ENCODE data around the gene EVI2A.

EVI2A gene

GRCh38 chr17:31283841-31284240 lies 37.6 kb downstream of the EVI2A start:
- ChIA-PET POLR2A (interaction anchor here (0.7 kb wide), 1 partner anchor 73 kb away, joined by 3 read pairs; no protein-coding TSS in a partner anchor), CTCF (interaction anchor here (1.0 to 1.6 kb wide), 3 partner anchors 10 to 91 kb away, joined by 3 to 4 read pairs (median 3); no protein-coding TSS in a partner anchor)
- peaks cover 0 to 4% (median 1%) of the 10 kb centered on the region in 4 experiments for H3K36me3 ChIP-seq (ENCODE audit: control insufficient read depth in 4 of 4, insufficient read depth in 4 of 4, low read length in 3 of 4)
- no peak overlapping the region for H3K4me3 ChIP-seq (ENCODE audit: control insufficient read depth in 1 of 7, extremely low read depth in 1 of 7, insufficient read depth in 4 of 7, low read depth in 2 of 7, low read length in 6 of 7)
- H3K27ac ChIP-seq (ENCODE audit: insufficient read depth in 1 of 2, low read depth in 1 of 2, low read length in 2 of 2, poor library complexity in 1 of 2, severe bottlenecking in 2 of 2) = no peak overlapping the region
- no peaks in the 10 kb centered on the region for H3K27me3 ChIP-seq (replicated peaks in 2 of 5; ENCODE audit: control insufficient read depth in 4 of 5, insufficient read depth in 5 of 5, low read length in 4 of 5)
- no peaks in the 10 kb centered on the region for H3K4me1 ChIP-seq (ENCODE audit: control extremely low read depth in 1 of 4, control insufficient read depth in 4 of 4, insufficient read depth in 4 of 4, low read length in 3 of 4)
- no peaks in the 10 kb centered on the region for H3K9me3 ChIP-seq (ENCODE audit: control extremely low read depth in 1 of 5, control insufficient read depth in 4 of 5, insufficient read depth in 2 of 5, low read depth in 1 of 5, low read length in 4 of 5)
- DNase-seq = no peak

GRCh38 chr17:31281061-31281460 lies 40.4 kb downstream of the EVI2A start:
- Histone ChIP-seq H3K36me3 (ENCODE audit: control insufficient read depth in 4 of 4, insufficient read depth in 4 of 4, low read length in 3 of 4) (peaks cover 0 to 17% (median 5%) of the 10 kb centered on the region in 4 experiments), H3K27me3 (replicated peaks in 2 of 5; ENCODE audit: control insufficient read depth in 4 of 5, insufficient read depth in 5 of 5, low read length in 4 of 5) (no peaks in the 10 kb centered on the region), H3K9me3 (ENCODE audit: control extremely low read depth in 1 of 5, control insufficient read depth in 4 of 5, insufficient read depth in 2 of 5, low read depth in 1 of 5, low read length in 4 of 5) (no peaks in the 10 kb centered on the region), H3K4me3 (ENCODE audit: control insufficient read depth in 1 of 7, extremely low read depth in 1 of 7, insufficient read depth in 4 of 7, low read depth in 2 of 7, low read length in 6 of 7) (no peak overlapping the region), H3K27ac (ENCODE audit: insufficient read depth in 1 of 2, low read depth in 1 of 2, low read length in 2 of 2, poor library complexity in 1 of 2, severe bottlenecking in 2 of 2) (no peak overlapping the region), H3K4me1 (ENCODE audit: control extremely low read depth in 1 of 4, control insufficient read depth in 4 of 4, insufficient read depth in 4 of 4, low read length in 3 of 4) (no peaks in the 10 kb centered on the region)
- CTCF ChIA-PET = interaction anchor here (2.1 kb wide), 1 partner anchor 12 kb away, joined by 9 read pairs; no protein-coding TSS in a partner anchor
- no CpG with 5 or more reads among the region's 2 CpGs for WGBS (ENCODE audit: insufficient coverage)
- POLR2A ChIA-PET = interaction anchor here (0.6 kb wide), 1 partner anchor 440 kb away, joined by 3 read pairs; no protein-coding TSS in a partner anchor
- DNase-seq = no peak

- WGBS (ENCODE audit: insufficient coverage) = no CpG with 5 or more reads among the region's 2 CpGs
- no peaks in the 10 kb centered on the region for H3K27me3 ChIP-seq (replicated peaks in 2 of 5; ENCODE audit: control insufficient read depth in 4 of 5, insufficient read depth in 5 of 5, low read length in 4 of 5)
- POLR2A ChIA-PET = no interaction called here
- CTCF ChIA-PET = interaction anchor here (0.7 to 2.3 kb wide), 4 partner anchors 10 to 30 kb away, joined by 3 to 9 read pairs (median 4); no protein-coding TSS in a partner anchor
- no peak overlapping the region for H3K4me3 ChIP-seq (ENCODE audit: control insufficient read depth in 1 of 7, extremely low read depth in 1 of 7, insufficient read depth in 4 of 7, low read depth in 2 of 7, low read length in 6 of 7)
- H3K27ac ChIP-seq (ENCODE audit: insufficient read depth in 1 of 2, low read depth in 1 of 2, low read length in 2 of 2, poor library complexity in 1 of 2, severe bottlenecking in 2 of 2) = no peak overlapping the region
- H3K9me3 ChIP-seq (ENCODE audit: control extremely low read depth in 1 of 5, control insufficient read depth in 4 of 5, insufficient read depth in 2 of 5, low read depth in 1 of 5, low read length in 4 of 5) = no peaks in the 10 kb centered on the region
- no peak for DNase-seq
- H3K36me3 ChIP-seq (ENCODE audit: control insufficient read depth in 4 of 4, insufficient read depth in 4 of 4, low read length in 3 of 4) = peaks cover 0 to 17% (median 6%) of the 10 kb centered on the region in 4 experiments
- H3K4me1 ChIP-seq (ENCODE audit: control extremely low read depth in 1 of 4, control insufficient read depth in 4 of 4, insufficient read depth in 4 of 4, low read length in 3 of 4) = peaks cover 0 to 6% (median under 1%) of the 10 kb centered on the region in 4 experiments
Measured at GRCh38 chr17:31279401-31279800, 42.0 kb downstream of the EVI2A start.

GRCh38 chr17:31275116-31275515 lies 46.3 kb downstream of the EVI2A start:
- no peaks in the 10 kb centered on the region for H3K9me3 ChIP-seq (ENCODE audit: control extremely low read depth in 1 of 5, control insufficient read depth in 4 of 5, insufficient read depth in 2 of 5, low read depth in 1 of 5, low read length in 4 of 5)
- H3K4me1 ChIP-seq (ENCODE audit: control extremely low read depth in 1 of 4, control insufficient read depth in 4 of 4, insufficient read depth in 4 of 4, low read length in 3 of 4) = peaks cover 0 to 8% (median 2%) of the 10 kb centered on the region in 4 experiments
- DNase-seq = no peak
- no CpG with 5 or more reads among the region's 1 CpG for WGBS (ENCODE audit: insufficient coverage)
- ChIA-PET CTCF (no interaction called here), POLR2A (no interaction called here)
- no peak overlapping the region for H3K4me3 ChIP-seq (ENCODE audit: control insufficient read depth in 1 of 7, extremely low read depth in 1 of 7, insufficient read depth in 4 of 7, low read depth in 2 of 7, low read length in 6 of 7)
- no peak overlapping the region for H3K27ac ChIP-seq (ENCODE audit: insufficient read depth in 1 of 2, low read depth in 1 of 2, low read length in 2 of 2, poor library complexity in 1 of 2, severe bottlenecking in 2 of 2)
- no peaks in the 10 kb centered on the region for H3K27me3 ChIP-seq (replicated peaks in 2 of 5; ENCODE audit: control insufficient read depth in 4 of 5, insufficient read depth in 5 of 5, low read length in 4 of 5)
- peaks cover 0 to 26% (median 10%) of the 10 kb centered on the region in 4 experiments for H3K36me3 ChIP-seq (ENCODE audit: control insufficient read depth in 4 of 4, insufficient read depth in 4 of 4, low read length in 3 of 4)

GRCh38 chr17:31274252-31274651 lies 47.2 kb downstream of the EVI2A start:
- Histone ChIP-seq H3K27me3 (replicated peaks in 2 of 5; ENCODE audit: control insufficient read depth in 4 of 5, insufficient read depth in 5 of 5, low read length in 4 of 5) (no peaks in the 10 kb centered on the region), H3K9me3 (ENCODE audit: control extremely low read depth in 1 of 5, control insufficient read depth in 4 of 5, insufficient read depth in 2 of 5, low read depth in 1 of 5, low read length in 4 of 5) (no peaks in the 10 kb centered on the region), H3K4me3 (ENCODE audit: control insufficient read depth in 1 of 7, extremely low read depth in 1 of 7, insufficient read depth in 4 of 7, low read depth in 2 of 7, low read length in 6 of 7) (no peak overlapping the region), H3K36me3 (ENCODE audit: control insufficient read depth in 4 of 4, insufficient read depth in 4 of 4, low read length in 3 of 4) (peaks cover 2 to 35% (median 15%) of the 10 kb centered on the region in 4 experiments), H3K27ac (ENCODE audit: insufficient read depth in 1 of 2, low read depth in 1 of 2, low read length in 2 of 2, poor library complexity in 1 of 2, severe bottlenecking in 2 of 2) (no peak overlapping the region), H3K4me1 (ENCODE audit: control extremely low read depth in 1 of 4, control insufficient read depth in 4 of 4, insufficient read depth in 4 of 4, low read length in 3 of 4) (peaks cover 0 to 8% (median 2%) of the 10 kb centered on the region in 4 experiments)
- peak in 1 of 3 donors; percentile 5 for DNase-seq
- WGBS (ENCODE audit: insufficient coverage) = no CpG with 5 or more reads among the region's 2 CpGs
- CTCF ChIA-PET = no interaction called here
- POLR2A ChIA-PET = no interaction called here

GRCh38 chr17:31273516-31273915 lies 47.9 kb downstream of the EVI2A start:
- Histone ChIP-seq H3K4me1 (ENCODE audit: control extremely low read depth in 1 of 4, control insufficient read depth in 4 of 4, insufficient read depth in 4 of 4, low read length in 3 of 4) (peaks cover 0 to 8% (median 2%) of the 10 kb centered on the region in 4 experiments), H3K4me3 (ENCODE audit: control insufficient read depth in 1 of 7, extremely low read depth in 1 of 7, insufficient read depth in 4 of 7, low read depth in 2 of 7, low read length in 6 of 7) (no peak overlapping the region), H3K9me3 (ENCODE audit: control extremely low read depth in 1 of 5, control insufficient read depth in 4 of 5, insufficient read depth in 2 of 5, low read depth in 1 of 5, low read length in 4 of 5) (no peaks in the 10 kb centered on the region), H3K27ac (ENCODE audit: insufficient read depth in 1 of 2, low read depth in 1 of 2, low read length in 2 of 2, poor library complexity in 1 of 2, severe bottlenecking in 2 of 2) (no peak overlapping the region), H3K27me3 (replicated peaks in 2 of 5; ENCODE audit: control insufficient read depth in 4 of 5, insufficient read depth in 5 of 5, low read length in 4 of 5) (no peaks in the 10 kb centered on the region), H3K36me3 (ENCODE audit: control insufficient read depth in 4 of 4, insufficient read depth in 4 of 4, low read length in 3 of 4) (peaks cover 3 to 37% (median 16%) of the 10 kb centered on the region in 4 experiments)
- ChIA-PET POLR2A (no interaction called here), CTCF (no interaction called here)
- DNase-seq = no peak
- no CpG with 5 or more reads among the region's 1 CpG for WGBS (ENCODE audit: insufficient coverage)

- Histone ChIP-seq H3K4me3 (ENCODE audit: control insufficient read depth in 1 of 7, extremely low read depth in 1 of 7, insufficient read depth in 4 of 7, low read depth in 2 of 7, low read length in 6 of 7) (no peak overlapping the region), H3K27me3 (replicated peaks in 2 of 5; ENCODE audit: control insufficient read depth in 4 of 5, insufficient read depth in 5 of 5, low read length in 4 of 5) (no peaks in the 10 kb centered on the region), H3K9me3 (ENCODE audit: control extremely low read depth in 1 of 5, control insufficient read depth in 4 of 5, insufficient read depth in 2 of 5, low read depth in 1 of 5, low read length in 4 of 5) (no peaks in the 10 kb centered on the region), H3K27ac (ENCODE audit: insufficient read depth in 1 of 2, low read depth in 1 of 2, low read length in 2 of 2, poor library complexity in 1 of 2, severe bottlenecking in 2 of 2) (no peak overlapping the region), H3K4me1 (ENCODE audit: control extremely low read depth in 1 of 4, control insufficient read depth in 4 of 4, insufficient read depth in 4 of 4, low read length in 3 of 4) (peaks cover 0 to 8% (median 2%) of the 10 kb centered on the region in 4 experiments), H3K36me3 (ENCODE audit: control insufficient read depth in 4 of 4, insufficient read depth in 4 of 4, low read length in 3 of 4) (peaks cover 3 to 37% (median 16%) of the 10 kb centered on the region in 4 experiments)
- ChIA-PET CTCF (no interaction called here), POLR2A (no interaction called here)
- DNase-seq = no peak
Measured at GRCh38 chr17:31272803-31273202, 48.6 kb downstream of the EVI2A start.

Data from common myeloid progenitor, CD34-positive (primary cell).